ENCODE measurements around the gene PDE1A. TPM values are rescaled to one million over a fixed set of nuclear protein-coding genes. Genes with fewer than 3 reads are reported as not detected.

PDE1A gene
- total RNA-seq, 1 donor from 2014 or later, result 0.08 TPM

DNA sequence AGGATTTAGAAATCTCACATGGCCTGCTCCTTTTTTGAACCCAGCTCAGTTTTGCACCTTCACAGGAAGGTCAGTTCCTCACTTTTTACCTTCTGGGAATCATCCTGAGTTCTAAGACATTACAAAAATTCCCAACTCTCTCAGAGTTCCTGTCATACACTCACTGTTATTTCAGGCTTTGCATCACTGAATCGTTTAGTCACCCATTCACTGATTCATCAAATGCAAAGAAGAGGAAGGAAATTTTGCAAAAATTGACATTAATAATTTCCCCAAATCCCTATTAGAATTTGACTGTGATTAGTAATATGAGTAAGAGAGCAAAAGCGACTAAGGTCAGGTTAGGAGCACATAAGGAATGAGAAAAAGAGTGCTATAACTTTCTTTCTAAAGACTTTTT lies 197.5 kb downstream of the PDE1A start:
- TF ChIP-seq, protein P1, sequence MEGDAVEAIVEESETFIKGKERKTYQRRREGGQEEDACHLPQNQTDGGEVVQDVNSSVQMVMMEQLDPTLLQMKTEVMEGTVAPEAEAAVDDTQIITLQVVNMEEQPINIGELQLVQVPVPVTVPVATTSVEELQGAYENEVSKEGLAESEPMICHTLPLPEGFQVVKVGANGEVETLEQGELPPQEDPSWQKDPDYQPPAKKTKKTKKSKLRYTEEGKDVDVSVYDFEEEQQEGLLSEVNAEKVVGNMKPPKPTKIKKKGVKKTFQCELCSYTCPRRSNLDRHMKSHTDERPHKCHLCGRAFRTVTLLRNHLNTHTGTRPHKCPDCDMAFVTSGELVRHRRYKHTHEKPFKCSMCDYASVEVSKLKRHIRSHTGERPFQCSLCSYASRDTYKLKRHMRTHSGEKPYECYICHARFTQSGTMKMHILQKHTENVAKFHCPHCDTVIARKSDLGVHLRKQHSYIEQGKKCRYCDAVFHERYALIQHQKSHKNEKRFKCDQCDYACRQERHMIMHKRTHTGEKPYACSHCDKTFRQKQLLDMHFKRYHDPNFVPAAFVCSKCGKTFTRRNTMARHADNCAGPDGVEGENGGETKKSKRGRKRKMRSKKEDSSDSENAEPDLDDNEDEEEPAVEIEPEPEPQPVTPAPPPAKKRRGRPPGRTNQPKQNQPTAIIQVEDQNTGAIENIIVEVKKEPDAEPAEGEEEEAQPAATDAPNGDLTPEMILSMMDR (IDR thresholded peaks at IDR 0.05; ENCODE audit: insufficient read depth, low read length, poor library complexity, severe bottlenecking), result no peak
- no peaks in the 10 kb centered on the region for H3K27me3 ChIP-seq (ENCODE audit: control insufficient read depth, insufficient read depth, low read length)
- H3K36me3 ChIP-seq (ENCODE audit: control insufficient read depth, insufficient read depth, low read length), result no peaks in the 10 kb centered on the region
- DNase-seq (ENCODE audit: low read depth), result no peak
- no peak overlapping the region for H3K4me3 ChIP-seq (ENCODE audit: low read depth, low read length)

DNA sequence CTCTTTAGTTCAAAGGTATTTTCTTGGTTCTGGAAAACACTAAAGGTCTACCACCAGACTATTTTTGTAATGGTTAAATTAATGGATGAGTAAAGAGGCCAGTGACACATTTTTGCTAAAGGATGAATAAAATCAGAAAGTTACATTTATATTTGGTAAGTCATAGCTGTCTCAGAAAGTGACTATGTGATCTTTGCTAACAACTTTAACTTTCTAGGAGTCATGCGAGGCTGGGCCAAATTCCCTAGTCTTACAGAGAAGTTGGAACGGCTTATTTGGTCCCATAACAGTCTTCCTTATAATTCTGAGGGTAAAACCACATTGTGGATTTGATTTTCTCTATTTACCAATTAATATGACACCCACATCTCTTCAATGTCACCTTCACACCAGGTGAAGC lies 198.1 kb downstream of the PDE1A start:
- TF ChIP-seq, protein P1 (IDR thresholded peaks at IDR 0.05; ENCODE audit: insufficient read depth, low read length, poor library complexity, severe bottlenecking), result no peak
- no peak for DNase-seq (ENCODE audit: low read depth)
- H3K36me3 ChIP-seq (ENCODE audit: control insufficient read depth, insufficient read depth, low read length), result no peaks in the 10 kb centered on the region
- H3K27me3 ChIP-seq (ENCODE audit: control insufficient read depth, insufficient read depth, low read length), result no peaks in the 10 kb centered on the region
- H3K4me3 ChIP-seq (ENCODE audit: low read depth, low read length), result no peak overlapping the region

DNA sequence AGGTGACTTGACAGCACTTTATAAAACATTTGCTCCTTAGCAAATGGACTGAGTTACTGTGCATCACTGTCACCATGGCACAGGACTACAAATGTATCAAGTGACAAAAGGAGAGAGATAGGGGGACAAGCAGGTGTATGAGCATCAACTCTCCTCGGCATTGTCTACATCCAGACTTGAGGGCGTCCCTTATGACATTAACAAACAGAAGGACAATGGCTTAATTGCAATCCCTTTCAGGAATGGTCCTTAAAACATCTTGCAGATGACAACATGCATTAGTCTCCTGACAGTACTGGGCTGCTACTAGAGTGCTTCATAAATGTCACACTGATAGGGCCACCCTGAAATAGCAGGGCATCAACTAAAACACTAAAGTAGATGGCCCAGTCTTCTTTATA lies 198.8 kb downstream of the PDE1A start:
- H3K36me3 ChIP-seq (ENCODE audit: control insufficient read depth, insufficient read depth, low read length), result no peaks in the 10 kb centered on the region
- TF ChIP-seq, protein P1 (IDR thresholded peaks at IDR 0.05; ENCODE audit: insufficient read depth, low read length, poor library complexity, severe bottlenecking), result no peak
- no peak overlapping the region for H3K4me3 ChIP-seq (ENCODE audit: low read depth, low read length)
- H3K27me3 ChIP-seq (ENCODE audit: control insufficient read depth, insufficient read depth, low read length), result no peaks in the 10 kb centered on the region
- no peak for DNase-seq (ENCODE audit: low read depth)

DNA sequence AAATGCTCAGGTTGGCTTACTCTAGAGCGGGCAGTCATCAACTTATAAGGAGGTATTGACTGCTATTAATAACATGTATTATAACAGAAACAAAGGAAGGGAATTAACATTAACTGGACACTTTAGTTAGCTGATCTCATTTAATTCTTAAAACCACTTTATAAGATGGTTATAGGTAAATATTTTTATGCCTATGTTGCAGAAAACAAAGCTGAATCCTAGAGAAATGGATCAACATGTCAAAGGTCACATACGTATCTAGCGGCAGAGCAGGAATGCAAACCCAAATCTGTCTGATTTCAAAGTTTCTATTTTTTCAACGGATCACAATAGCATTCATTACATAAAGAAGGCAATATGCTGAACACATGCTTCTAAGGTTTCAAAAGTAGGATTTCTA lies 200.0 kb downstream of the PDE1A start:
- no peaks in the 10 kb centered on the region for H3K27me3 ChIP-seq (ENCODE audit: control insufficient read depth, insufficient read depth, low read length)
- H3K36me3 ChIP-seq (ENCODE audit: control insufficient read depth, insufficient read depth, low read length), result no peaks in the 10 kb centered on the region
- TF ChIP-seq, protein P1 (IDR thresholded peaks at IDR 0.05; ENCODE audit: insufficient read depth, low read length, poor library complexity, severe bottlenecking), result no peak
- DNase-seq (ENCODE audit: low read depth), result no peak
- H3K4me3 ChIP-seq (ENCODE audit: low read depth, low read length), result no peak overlapping the region

DNA sequence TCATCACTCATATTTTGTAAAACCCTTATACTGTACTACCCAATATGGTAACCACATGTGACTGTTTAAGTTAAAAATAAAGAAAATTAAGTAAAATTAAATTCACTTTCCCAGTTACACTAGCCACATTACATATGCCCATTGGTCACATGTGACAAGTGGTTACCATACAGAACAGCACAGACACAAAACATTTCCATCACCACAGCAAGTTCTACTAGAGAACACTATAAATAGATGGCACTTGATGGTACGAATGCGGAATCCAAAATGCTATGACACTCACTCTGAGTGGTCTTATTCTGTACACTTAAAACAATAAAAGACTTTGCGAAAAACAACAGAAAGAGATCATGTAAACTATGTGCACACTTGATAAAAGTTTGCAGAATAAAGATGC lies 202.2 kb downstream of the PDE1A start:
- no peaks in the 10 kb centered on the region for H3K27me3 ChIP-seq (ENCODE audit: control insufficient read depth, insufficient read depth, low read length)
- DNase-seq (ENCODE audit: low read depth), result no peak
- no peaks in the 10 kb centered on the region for H3K36me3 ChIP-seq (ENCODE audit: control insufficient read depth, insufficient read depth, low read length)
- no peak overlapping the region for H3K4me3 ChIP-seq (ENCODE audit: low read depth, low read length)
- TF ChIP-seq, protein P1 (IDR thresholded peaks at IDR 0.05; ENCODE audit: insufficient read depth, low read length, poor library complexity, severe bottlenecking), result no peak

DNA sequence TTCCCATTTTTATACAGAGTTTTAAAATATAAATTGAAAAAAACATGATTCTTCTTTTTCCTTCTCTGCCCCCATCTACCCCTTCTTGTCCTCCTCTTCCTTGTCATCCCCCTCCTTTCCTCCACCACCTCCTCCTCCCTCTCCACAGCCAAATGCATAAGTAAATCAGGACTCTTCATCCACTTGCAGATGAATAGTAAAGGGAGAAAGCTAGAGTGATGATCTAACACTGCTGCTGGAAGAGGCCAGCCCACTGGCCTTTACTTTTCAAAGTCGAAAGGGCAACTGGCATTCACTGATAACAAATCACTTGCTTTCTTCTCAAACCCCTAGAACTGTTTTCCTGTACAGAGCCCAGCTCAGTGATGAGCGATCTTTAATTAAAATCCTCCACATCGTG lies 205.8 kb downstream of the PDE1A start:
- no peak overlapping the region for H3K4me3 ChIP-seq (ENCODE audit: low read depth, low read length)
- no peak for DNase-seq (ENCODE audit: low read depth)
- no peaks in the 10 kb centered on the region for H3K36me3 ChIP-seq (ENCODE audit: control insufficient read depth, insufficient read depth, low read length)
- no peaks in the 10 kb centered on the region for H3K27me3 ChIP-seq (ENCODE audit: control insufficient read depth, insufficient read depth, low read length)
- TF ChIP-seq, protein P1 (IDR thresholded peaks at IDR 0.05; ENCODE audit: insufficient read depth, low read length, poor library complexity, severe bottlenecking), result no peak
